C4-2B (cell line): ENCODE measurements around the gene CIAO3.

Experiments
- H3K27ac ChIP-seq: fragments of 450-650 bp; 2 replicates; pipeline ENCODE4 v1.5.1; 2017
- ZFX ChIP-seq: fragments of 450-650 bp; IDR thresholded peaks from 2 replicates; pipeline ENCODE4 v1.6.1; 2017
- TF ChIP-seq, protein P1 (sequence below): fragments of 450-650 bp; conservative IDR thresholded peaks from 2 replicates; pipeline ENCODE4 v1.5.1; 2017; ENCODE audit warnings: mild to moderate bottlenecking

The CIAO3 gene

GRCh38 chr16:729768-730665, 10.8 kb downstream of the CIAO3 start:
- H3K27ac ChIP-seq = peak overlapping the region; percentile 100

DNA sequence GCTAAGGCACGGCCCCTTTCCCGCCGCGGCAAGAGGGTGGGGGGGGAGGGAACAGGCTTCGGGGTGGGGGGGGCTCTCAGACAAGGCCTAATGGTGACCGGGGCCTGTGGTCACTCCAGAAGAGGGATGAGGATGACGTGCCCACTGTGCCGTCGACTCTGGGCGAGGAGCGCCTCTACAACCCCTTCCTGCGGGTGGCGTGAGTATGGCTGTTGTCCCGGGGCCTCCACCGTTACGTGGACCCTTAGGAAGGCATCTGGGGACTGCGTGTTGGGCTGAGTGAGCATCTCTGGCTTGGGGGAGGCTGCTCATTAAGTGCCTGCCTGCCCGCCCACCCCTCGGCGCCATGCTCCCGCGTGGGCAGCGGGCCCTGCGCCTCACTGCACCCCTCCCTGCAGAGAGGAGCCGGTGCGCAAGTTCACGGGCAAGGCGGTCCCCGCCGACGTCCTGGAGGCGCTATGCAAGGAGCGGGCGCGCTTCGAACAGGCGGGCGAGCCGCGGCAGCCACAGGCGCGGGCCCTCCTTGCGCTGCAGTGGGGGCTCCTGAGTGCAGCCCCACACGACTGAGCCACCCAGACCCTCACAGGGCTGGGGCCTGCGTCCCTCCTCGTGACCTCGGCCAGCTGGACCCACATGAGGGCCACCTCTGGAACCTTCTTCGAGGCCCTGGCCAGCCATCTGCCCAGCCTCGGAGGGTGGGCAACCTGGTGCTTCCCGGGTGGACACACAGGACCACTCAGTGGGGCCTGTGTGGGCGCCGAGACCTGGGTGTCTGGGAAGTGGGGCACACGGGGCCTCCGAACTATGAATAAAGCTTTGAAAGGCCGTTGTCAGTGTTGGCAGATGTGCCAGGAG, 11.7 kb downstream of the CIAO3 start:
- no peak for TF ChIP-seq ZFX
- TF ChIP-seq, protein P1, sequence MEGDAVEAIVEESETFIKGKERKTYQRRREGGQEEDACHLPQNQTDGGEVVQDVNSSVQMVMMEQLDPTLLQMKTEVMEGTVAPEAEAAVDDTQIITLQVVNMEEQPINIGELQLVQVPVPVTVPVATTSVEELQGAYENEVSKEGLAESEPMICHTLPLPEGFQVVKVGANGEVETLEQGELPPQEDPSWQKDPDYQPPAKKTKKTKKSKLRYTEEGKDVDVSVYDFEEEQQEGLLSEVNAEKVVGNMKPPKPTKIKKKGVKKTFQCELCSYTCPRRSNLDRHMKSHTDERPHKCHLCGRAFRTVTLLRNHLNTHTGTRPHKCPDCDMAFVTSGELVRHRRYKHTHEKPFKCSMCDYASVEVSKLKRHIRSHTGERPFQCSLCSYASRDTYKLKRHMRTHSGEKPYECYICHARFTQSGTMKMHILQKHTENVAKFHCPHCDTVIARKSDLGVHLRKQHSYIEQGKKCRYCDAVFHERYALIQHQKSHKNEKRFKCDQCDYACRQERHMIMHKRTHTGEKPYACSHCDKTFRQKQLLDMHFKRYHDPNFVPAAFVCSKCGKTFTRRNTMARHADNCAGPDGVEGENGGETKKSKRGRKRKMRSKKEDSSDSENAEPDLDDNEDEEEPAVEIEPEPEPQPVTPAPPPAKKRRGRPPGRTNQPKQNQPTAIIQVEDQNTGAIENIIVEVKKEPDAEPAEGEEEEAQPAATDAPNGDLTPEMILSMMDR = no peak; the same call in 1 of the 2 replicates
- peak overlapping the region; percentile 100 for H3K27ac ChIP-seq

More at GRCh38 chr16:729768-730665, 10.8 kb downstream of the CIAO3 start:
- no peak for TF ChIP-seq ZFX
- TF ChIP-seq, protein P1 = no peak

DNA sequence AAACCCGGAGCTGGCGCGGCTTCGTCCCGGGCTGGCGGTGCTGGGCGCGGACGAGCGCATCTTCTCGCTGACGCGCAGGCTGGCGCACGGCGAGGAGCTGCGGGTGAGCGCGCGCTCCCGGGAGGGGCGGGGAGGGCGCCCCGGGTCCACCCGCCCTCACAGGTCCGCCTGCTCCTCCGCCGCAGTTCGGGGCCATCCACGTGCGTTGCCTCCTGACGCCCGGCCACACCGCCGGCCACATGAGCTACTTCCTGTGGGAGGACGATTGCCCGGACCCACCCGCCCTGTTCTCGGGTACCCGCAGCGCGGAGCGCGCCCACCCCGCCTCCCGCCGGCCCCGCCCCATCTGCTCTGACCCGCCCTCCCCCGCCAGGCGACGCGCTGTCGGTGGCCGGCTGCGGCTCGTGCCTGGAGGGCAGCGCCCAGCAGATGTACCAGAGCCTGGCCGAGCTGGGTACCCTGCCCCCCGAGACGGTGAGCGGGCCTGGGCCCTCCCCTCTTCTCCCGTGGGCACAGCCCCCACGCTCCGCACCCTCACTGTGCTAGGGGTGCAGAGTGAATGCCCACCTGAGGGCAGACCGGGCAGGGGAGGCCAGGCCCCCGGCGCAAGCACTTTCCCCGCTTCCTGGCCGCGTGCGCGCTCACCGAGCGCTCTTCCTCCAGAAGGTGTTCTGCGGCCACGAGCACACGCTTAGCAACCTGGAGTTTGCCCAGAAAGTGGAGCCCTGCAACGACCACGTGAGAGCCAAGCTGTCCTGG, 12.5 kb downstream of the CIAO3 start:
- TF ChIP-seq, protein P1 = no peak
- no peak for TF ChIP-seq ZFX
- H3K27ac ChIP-seq = peak overlapping the region; percentile 100

GRCh38 chr16:727291-727977, 13.4 kb downstream of the CIAO3 start:
- TF ChIP-seq, protein P1 = no peak
- TF ChIP-seq ZFX = peak; percentile 45; the same call in 1 of the 2 replicates
- peak overlapping the region; percentile 100 for H3K27ac ChIP-seq

DNA sequence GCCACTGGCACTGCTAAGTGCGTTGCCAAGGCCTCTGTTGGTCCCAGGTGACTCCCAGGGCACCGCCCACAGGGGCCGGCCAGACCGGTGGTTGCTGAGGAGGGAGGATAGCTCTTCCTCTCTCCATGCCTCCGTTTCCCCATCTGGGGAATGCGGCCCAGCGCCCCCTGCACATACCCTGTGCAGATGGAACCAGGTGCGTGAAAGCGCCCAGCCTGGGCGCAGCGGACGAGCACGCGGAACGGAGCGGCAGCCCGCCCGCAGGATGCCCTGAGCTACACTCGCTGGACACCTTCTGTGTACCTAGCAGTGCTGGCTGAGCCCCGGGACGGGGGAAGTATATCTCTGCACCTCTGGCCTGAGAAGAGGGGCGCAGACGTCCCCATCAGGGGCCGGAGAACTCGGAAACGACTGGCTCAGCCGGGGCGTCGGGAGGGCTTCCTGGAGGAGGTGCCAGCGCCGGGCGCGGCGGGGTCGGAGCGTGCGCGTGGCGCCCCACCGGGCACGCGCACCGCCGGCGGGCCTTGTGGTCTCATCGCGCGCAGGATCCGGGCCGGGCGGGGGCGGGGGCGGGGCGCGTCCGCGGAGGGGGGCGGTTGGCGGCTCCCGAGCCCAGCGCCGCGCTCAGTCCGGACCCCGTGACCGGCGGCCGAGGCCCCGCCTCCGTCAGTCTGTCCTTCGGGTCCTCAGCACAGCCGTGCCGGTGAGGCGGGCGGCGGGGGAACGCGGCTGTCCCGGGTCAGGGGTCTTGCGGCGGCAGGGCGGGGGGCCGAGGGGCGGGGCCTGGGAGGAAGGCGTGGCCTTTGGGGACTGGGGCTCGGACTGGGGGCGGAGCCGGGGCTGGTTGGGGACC, 14.1 kb downstream of the CIAO3 start, which contains the start of the genes CCDC78 and HAGHL:
Gene CCDC78 (minus strand): TSS at position 6 of the 853 bp plus-strand sequence. CDS start 76 bp downstream, outside the sequence.
Gene HAGHL (plus strand): TSS at position 669 of the 853 bp plus-strand sequence. CDS start 404 bp downstream, outside the sequence.
- peak within 1 kb of the TSS; percentile 100 for H3K27ac ChIP-seq
- TF ChIP-seq, protein P1 = no peak
- TF ChIP-seq ZFX = 0 out of 2 replicates have a peak, but pooled peaks have one; percentile 29

DNA sequence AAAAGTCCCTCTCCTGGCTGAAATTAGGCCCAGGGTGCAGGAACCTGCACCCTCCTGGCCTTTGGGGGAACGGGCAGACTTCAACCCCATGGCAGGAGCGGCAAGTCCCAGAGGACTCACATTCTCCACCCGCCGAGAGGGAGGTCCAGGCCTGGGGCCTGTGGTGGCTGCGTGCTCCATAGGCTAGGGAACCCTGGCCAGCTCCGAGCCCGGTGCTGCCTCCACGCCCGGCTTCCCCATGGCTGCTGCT, 14.7 kb downstream of the CIAO3 start:
- no peak; the same call in 1 of the 2 replicates for TF ChIP-seq ZFX
- TF ChIP-seq, protein P1 = no peak
- peak overlapping the region; percentile 100 for H3K27ac ChIP-seq
